GM19238 (cell line): ENCODE data around the gene ENTREP3.
"Not testable (repeated sequence)": the region's sequence is repeated elsewhere in the genome, so short reads cannot be mapped to it uniquely, and the experiment has no call there.

Experiments used
- DNase-seq: peaks from one replicate; pipeline ENCODE4 v3.0.0; 2011; ENCODE audit warnings: low spot score; ENCODE audit not compliant: insufficient read length

Gene ENTREP3

GRCh38 chr1:155226188-155226909 lies 28.9 kb downstream of the ENTREP3 start:
- DNase-seq: peak; percentile 64

DNA sequence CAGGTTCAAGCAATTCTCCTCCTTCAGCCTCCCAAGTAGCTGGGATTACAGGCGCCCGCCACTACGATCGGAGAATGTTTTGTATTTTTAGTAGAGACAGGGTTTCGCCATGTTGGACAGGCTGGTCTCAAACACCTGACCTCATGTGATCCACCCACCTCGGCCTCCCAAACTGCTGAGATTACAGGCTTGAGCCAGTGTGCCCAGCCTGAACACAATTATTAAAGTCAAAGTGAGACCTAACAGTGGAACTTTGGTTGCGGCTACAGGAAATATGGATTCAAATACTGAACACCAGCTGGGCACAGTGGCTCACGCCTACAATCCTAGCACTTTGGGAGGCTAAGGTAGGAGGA lies 29.9 kb downstream of the ENTREP3 start:
- not testable (repeated sequence) for DNase-seq

DNA sequence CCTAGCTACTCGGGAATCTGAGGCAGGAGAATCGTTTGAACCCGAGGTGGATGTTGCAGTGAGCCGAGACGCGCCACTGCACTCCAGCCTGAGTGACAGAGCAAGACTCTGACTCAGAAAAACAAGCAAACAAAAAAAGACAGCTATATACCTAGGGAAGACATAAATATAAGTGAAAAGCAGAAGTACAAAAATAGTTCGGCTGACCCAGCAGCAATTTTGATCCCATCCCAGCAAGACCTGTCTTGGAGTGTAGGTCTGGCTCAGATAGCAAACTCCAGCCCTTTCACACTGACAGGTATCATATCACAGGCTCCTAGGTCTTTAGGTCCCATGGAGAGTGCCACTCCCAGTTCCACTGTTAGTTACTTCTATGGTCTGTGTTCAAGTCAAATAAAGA lies 32.2 kb downstream of the ENTREP3 start:
- DNase-seq: no peak

- not testable (repeated sequence) for DNase-seq
These were observed 34.9 kb downstream of the ENTREP3 start for GRCh38 chr1:155220211-155220965.

- DNase-seq: no peak
These were observed 35.7 kb downstream of the ENTREP3 start for GRCh38 chr1:155219592-155220031.

DNA sequence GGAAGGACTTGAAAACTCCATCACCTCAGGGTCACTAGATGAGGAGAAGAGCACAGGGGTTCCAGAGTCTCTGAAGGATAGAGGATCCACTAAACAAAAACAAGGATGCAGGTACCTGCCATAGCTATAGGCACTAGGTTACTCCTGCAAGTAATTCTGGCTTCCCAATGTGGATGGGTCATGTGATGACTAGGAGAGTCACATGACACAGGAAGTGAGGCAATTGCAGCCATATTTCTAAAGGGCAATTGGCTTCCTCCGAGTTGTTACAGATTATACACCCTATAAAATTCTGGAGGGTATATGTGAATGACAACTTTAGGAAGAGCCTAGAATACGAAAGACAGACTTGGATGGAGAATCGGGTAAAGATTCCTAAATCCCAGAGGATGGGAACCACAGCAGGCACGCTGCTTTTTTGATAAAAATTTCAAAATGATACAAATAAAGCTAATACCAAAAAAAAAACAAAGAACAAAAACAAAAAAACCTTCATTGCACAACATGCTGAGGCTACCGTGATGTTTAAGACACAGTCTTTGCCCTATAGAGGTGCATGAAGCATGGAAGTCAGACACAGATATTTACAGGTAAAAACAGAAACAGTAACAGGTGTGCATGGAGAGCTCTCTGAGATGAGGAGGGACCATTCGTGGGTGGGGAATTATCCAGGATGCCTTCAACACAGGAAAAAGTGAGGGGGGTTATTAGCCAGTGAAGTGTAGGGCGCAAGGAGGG lies 36.3 kb downstream of the ENTREP3 start:
- no peak for DNase-seq

- not testable (repeated sequence) for DNase-seq
These were observed 40.6 kb downstream of the ENTREP3 start for GRCh38 chr1:155214702-155215101.

GRCh38 chr1:155212051-155212440 lies 43.2 kb downstream of the ENTREP3 start:
- not testable (repeated sequence) for DNase-seq

- not testable (repeated sequence) for DNase-seq
These were observed 43.8 kb downstream of the ENTREP3 start for GRCh38 chr1:155211381-155212050.

DNA sequence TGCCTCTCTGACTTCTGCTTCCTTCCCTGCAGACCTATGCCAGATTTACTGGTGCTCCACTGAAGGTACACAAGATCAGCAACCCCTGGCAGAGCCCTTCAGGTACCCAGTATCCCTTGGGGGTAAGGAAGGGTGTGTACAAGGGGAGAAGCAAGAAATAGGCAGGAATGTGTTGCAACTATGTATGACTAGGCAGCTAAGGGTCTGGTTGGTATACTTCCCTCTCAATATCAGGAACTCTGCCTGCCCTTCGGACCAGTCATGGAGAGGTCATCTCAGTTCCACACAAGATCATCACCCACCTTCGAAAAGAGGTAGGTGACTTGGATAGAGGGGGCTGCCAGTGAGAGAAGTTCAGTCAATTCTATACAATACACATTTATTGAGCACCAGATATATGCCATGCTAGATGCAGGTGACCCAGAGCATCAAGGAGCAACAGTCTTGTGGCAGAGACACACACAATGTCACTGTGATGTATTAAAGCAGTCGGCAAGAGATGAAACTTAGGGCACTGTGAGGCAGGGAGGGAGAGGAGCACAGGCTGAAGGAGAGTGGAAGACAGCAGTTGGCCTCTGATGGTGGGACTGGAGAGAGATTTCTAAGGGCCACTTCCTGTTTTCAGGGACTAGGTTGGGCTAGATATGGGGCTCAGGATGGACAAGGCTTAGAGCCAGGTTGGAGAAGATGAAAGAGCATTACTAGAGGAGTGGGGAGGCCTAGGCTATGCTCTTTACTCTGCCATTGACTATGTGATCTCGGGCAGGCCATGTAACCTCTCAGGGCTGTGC lies 44.8 kb downstream of the ENTREP3 start:
- no peak for DNase-seq

GRCh38 chr1:155209312-155209721 lies 46.0 kb downstream of the ENTREP3 start:
- DNase-seq: no peak

- peak; percentile 87 for DNase-seq
These were observed 46.6 kb downstream of the ENTREP3 start, which contains the start of gene MTX1 for GRCh38 chr1:155208541-155209311. MTX1 (plus strand) TSS chr1:155208695; CDS start chr1:155208805, 110 bp downstream.

DNA sequence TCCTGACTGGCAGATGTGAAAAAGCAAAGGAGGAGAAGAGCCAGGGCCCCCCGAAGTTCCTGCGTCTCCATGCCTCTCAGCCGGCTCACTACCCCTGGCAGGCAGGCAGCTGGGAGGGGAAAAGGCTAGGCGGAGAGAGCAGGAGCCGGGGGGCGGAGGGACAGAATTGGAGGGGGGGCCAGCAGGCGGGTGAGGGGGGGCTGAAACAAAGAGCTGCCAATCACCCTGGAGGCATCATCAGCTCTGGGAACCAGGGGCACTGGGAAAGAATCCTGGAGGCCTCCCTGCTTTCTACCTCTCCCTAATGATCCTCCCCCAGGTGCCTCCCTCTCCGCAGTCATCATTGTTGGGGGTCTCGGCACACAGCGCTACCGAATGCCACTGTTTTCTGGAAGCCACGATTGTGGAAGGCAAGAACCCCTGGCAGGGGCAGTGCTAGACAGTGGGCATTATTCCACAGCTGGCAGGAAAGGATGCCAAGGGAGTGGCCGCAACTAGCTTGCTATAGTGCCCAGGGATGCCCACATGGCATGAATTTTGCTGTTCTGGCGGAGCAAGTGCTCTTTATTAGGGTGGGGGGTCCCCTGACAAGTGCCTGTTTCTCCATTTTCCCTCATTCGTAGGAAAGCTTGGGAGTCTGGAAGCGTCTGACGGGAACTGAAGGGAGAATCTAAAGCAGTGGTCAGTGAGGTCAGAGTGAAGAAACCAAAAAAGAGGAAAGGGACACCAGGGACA lies 47.3 kb downstream of the ENTREP3 start, which contains the start of gene THBS3:
THBS3 (minus strand) TSS at position 92 of the 735 bp plus-strand sequence; CDS start at position 71, 21 bp downstream.
- no peak for DNase-seq

GRCh38 chr1:155206891-155207805 lies 48.1 kb downstream of the ENTREP3 start:
- peak; percentile 76 for DNase-seq

DNA sequence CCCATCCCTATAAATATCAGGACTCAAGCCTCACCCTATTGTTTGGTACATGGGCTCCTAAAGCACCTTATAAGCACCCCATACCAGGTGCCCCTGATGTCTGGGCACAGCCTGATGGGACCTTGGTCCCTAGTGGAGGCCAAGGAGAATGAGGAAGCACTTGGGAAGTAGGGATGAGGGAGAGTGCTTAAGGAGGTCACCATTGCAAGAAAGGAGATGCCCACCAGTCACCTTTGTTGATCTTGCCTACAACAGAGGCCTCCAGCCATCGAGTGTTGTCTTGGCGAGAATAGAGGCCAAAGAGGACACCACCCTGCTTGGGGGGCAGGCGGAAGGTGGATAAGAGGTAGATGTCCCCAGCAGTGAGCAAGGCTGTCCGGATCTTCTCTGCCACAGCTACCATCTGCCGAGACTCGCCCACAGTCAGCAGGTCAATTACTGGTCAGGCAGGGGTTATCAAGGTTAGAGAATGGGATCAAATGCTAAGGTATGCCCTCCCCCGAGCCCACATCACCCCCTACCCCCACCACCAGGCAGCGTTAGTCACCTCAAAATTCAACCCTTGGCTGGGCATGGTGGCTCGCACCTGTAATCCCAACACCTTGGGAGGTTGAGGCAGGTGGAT lies 49.2 kb downstream of the ENTREP3 start:
- no peak for DNase-seq

GRCh38 chr1:155205035-155205434 lies 50.2 kb downstream of the ENTREP3 start:
- DNase-seq: no peak

- no peak for DNase-seq
These were observed 52.4 kb downstream of the ENTREP3 start for GRCh38 chr1:155202731-155203515.
